ENCODE results near the gene TUBA1A.

DNA sequence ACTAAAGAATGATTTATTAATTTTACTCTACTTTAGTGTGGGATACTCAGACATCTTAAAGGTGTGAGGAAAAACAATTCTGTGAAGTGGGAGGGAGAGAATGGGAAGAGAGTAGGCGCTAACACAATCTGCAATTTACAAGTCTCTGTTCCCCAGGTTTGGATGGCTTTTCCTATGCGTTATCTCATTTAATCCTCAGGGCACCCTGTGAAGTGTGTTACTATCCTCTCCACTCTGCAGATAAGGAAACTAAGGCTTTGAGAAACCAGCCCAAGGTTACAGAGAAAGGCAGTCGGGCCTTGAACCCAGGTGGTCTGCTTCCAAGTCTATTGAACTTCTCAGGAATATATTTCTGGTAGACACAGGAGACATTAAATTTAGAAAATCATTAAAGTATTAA lies 39.8 kb upstream of the TUBA1A start:
- TF ChIP-seq, protein P1, sequence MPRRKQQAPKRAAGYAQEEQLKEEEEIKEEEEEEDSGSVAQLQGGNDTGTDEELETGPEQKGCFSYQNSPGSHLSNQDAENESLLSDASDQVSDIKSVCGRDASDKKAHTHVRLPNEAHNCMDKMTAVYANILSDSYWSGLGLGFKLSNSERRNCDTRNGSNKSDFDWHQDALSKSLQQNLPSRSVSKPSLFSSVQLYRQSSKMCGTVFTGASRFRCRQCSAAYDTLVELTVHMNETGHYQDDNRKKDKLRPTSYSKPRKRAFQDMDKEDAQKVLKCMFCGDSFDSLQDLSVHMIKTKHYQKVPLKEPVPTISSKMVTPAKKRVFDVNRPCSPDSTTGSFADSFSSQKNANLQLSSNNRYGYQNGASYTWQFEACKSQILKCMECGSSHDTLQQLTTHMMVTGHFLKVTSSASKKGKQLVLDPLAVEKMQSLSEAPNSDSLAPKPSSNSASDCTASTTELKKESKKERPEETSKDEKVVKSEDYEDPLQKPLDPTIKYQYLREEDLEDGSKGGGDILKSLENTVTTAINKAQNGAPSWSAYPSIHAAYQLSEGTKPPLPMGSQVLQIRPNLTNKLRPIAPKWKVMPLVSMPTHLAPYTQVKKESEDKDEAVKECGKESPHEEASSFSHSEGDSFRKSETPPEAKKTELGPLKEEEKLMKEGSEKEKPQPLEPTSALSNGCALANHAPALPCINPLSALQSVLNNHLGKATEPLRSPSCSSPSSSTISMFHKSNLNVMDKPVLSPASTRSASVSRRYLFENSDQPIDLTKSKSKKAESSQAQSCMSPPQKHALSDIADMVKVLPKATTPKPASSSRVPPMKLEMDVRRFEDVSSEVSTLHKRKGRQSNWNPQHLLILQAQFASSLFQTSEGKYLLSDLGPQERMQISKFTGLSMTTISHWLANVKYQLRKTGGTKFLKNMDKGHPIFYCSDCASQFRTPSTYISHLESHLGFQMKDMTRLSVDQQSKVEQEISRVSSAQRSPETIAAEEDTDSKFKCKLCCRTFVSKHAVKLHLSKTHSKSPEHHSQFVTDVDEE (CRISPR knock-in tag; IDR thresholded peaks at IDR 0.05): no peak
- TF ChIP-seq ZNF565 (CRISPR knock-in tag; conservative IDR thresholded peaks at IDR 0.05; ENCODE audit: low read depth) (no peak), ZC3H10 (CRISPR knock-in tag; IDR thresholded peaks at IDR 0.05) (no peak), ZNF70 (CRISPR knock-in tag; IDR thresholded peaks at IDR 0.05) (no peak), ARNTL (CRISPR knock-in tag; IDR thresholded peaks at IDR 0.05; ENCODE audit: borderline replicate concordance, low read depth) (no peak)

All from SK-N-SH treated with all-trans-retinoic acid at 6 μM for 48 hours (cell line).